Brain microvascular endothelial cell (primary cell): Measurements from ENCODE around the gene PTPRM.

Source experiments
- DNase-seq: peaks from one replicate; pipeline ENCODE4 v3.0.0-alpha.2; 2020
- H3K27ac ChIP-seq: fragments of 250-450 bp; sonication (Bioruptor Pico); 2 replicates; pipeline ENCODE4 v1.5.1; 2020; ENCODE audit warnings: mild to moderate bottlenecking, moderate library complexity
- H3K27me3 ChIP-seq: fragments of 250-450 bp; sonication (Bioruptor Pico); replicated peaks from 2 replicates; pipeline ENCODE4 v1.5.1; 2020; ENCODE audit warnings: mild to moderate bottlenecking
- H3K36me3 ChIP-seq: fragments of 250-450 bp; sonication (Bioruptor Pico); replicated peaks from 2 replicates; pipeline ENCODE4 v1.5.1; 2020; ENCODE audit warnings: mild to moderate bottlenecking
- H3K4me3 ChIP-seq: 2 replicates; pipeline ENCODE4 v1.5.1; 2011; ENCODE audit warnings: low read depth, mild to moderate bottlenecking, control low read depth, low read length, moderate library complexity
- CTCF ChIP-seq: IDR thresholded peaks from 2 replicates; pipeline ENCODE4 v1.5.1; 2011; ENCODE audit warnings: low read depth, mild to moderate bottlenecking, moderate library complexity, low read length, control low read depth, inconsistent platforms; ENCODE audit errors: missing control alignments
- in situ Hi-C: cut with HindIII; loops from 2 replicates; pipeline ENCODE4 v1.10.0; 2017; ENCODE audit warnings: low sequenced_read_pairs, low pct_ligation_motif_present

Gene PTPRM

GRCh38 chr18:8411492-8411891 lies 844.4 kb downstream of the PTPRM start:
- Histone ChIP-seq H3K4me3 (no peak overlapping the region), H3K27me3 (no peaks in the 10 kb centered on the region), H3K36me3 (no peaks in the 10 kb centered on the region), H3K27ac (no peak overlapping the region)
- DNase-seq = no peak
- in situ Hi-C loops = no loop called here
- TF ChIP-seq CTCF = no peak

- H3K4me3 ChIP-seq = no peak overlapping the region
- H3K36me3 ChIP-seq = no peaks in the 10 kb centered on the region
- DNase-seq = no peak
These were observed 845.0 kb downstream of the PTPRM start for GRCh38 chr18:8412117-8412516.

GRCh38 chr18:8413189-8413588 lies 846.1 kb downstream of the PTPRM start:
- Histone ChIP-seq H3K4me3 (no peak overlapping the region), H3K36me3 (no peaks in the 10 kb centered on the region), H3K27ac (no peak overlapping the region), H3K27me3 (no peaks in the 10 kb centered on the region)
- DNase-seq = no peak
- no peak for TF ChIP-seq CTCF
- in situ Hi-C loops = no loop called here

More at GRCh38 chr18:8412117-8412516, 845.0 kb downstream of the PTPRM start:
- in situ Hi-C loops = no loop called here
- Histone ChIP-seq H3K27ac (no peak overlapping the region), H3K27me3 (no peaks in the 10 kb centered on the region)
- TF ChIP-seq CTCF = no peak

GRCh38 chr18:8413751-8414150 lies 846.6 kb downstream of the PTPRM start:
- H3K36me3 ChIP-seq = no peaks in the 10 kb centered on the region
- in situ Hi-C loops = no loop called here
- no peak for TF ChIP-seq CTCF

GRCh38 chr18:8416212-8417019 lies 849.3 kb downstream of the PTPRM start:
- Histone ChIP-seq H3K36me3 (no peaks in the 10 kb centered on the region), H3K4me3 (no peak overlapping the region), H3K27me3 (no peaks in the 10 kb centered on the region), H3K27ac (no peak overlapping the region)
- TF ChIP-seq CTCF = no peak
- peak; percentile 26 for DNase-seq
- in situ Hi-C loops = no loop called here

More at GRCh38 chr18:8413751-8414150, 846.6 kb downstream of the PTPRM start:
- Histone ChIP-seq H3K4me3 (no peak overlapping the region), H3K27me3 (no peaks in the 10 kb centered on the region), H3K27ac (no peak overlapping the region)
- no peak for DNase-seq

- in situ Hi-C loops = no loop called here
- no peak overlapping the region for H3K4me3 ChIP-seq
- no peak for TF ChIP-seq CTCF
- H3K27ac ChIP-seq = no peak overlapping the region
- H3K27me3 ChIP-seq = no peaks in the 10 kb centered on the region
- H3K36me3 ChIP-seq = no peaks in the 10 kb centered on the region
- no peak for DNase-seq
These were observed 855.3 kb downstream of the PTPRM start for GRCh38 chr18:8422391-8422790.
